ENCODE results near the gene EHBP1L1.

Gene EHBP1L1

GRCh38 chr11:65617136-65617850 is 41.4 kb downstream of the EHBP1L1 start:
- no peak for DNase-seq

GRCh38 chr11:65617990-65618751 is 42.3 kb downstream of the EHBP1L1 start:
- DNase-seq, result no peak

GRCh38 chr11:65618763-65619162 is 42.9 kb downstream of the EHBP1L1 start:
- no peak for DNase-seq

- DNase-seq, result no peak
Measured at GRCh38 chr11:65619281-65619928, 43.6 kb downstream of the EHBP1L1 start.

GRCh38 chr11:65620666-65621065 is 44.8 kb downstream of the EHBP1L1 start:
- DNase-seq, result no peak

- no peak for DNase-seq
Measured at GRCh38 chr11:65621460-65621859, 45.6 kb downstream of the EHBP1L1 start.

- no peak for DNase-seq
Measured at GRCh38 chr11:65622011-65622410, 46.2 kb downstream of the EHBP1L1 start.

- DNase-seq, result no peak
Measured at GRCh38 chr11:65623177-65623576, 47.3 kb downstream of the EHBP1L1 start.

- DNase-seq, result no peak
Measured at GRCh38 chr11:65623852-65624616, 48.2 kb downstream of the EHBP1L1 start.

- DNase-seq, result no peak
Measured at GRCh38 chr11:65624931-65625627, 49.2 kb downstream of the EHBP1L1 start.

- peak in 3 of 5 experiments; percentile 42 to 64 (median 46) for DNase-seq
Measured at GRCh38 chr11:65625628-65626342, 49.9 kb downstream of the EHBP1L1 start.

GRCh38 chr11:65627202-65627601 is 51.3 kb downstream of the EHBP1L1 start:
- DNase-seq, result no peak

- DNase-seq, result no peak
Measured at GRCh38 chr11:65629579-65629978, 53.7 kb downstream of the EHBP1L1 start.

- DNase-seq, result no peak
Measured at GRCh38 chr11:65630215-65630614, 54.4 kb downstream of the EHBP1L1 start.

- DNase-seq, result peak in 1 of 5 experiments; percentile 58
Measured at GRCh38 chr11:65633390-65634108, 57.7 kb downstream of the EHBP1L1 start.

GRCh38 chr11:65634109-65634436 is 58.2 kb downstream of the EHBP1L1 start:
- no peak for DNase-seq

GRCh38 chr11:65634440-65634839 is 58.6 kb downstream of the EHBP1L1 start:
- DNase-seq, result no peak

GRCh38 chr11:65634905-65635731 is 59.3 kb downstream of the EHBP1L1 start:
- DNase-seq, result no peak

- no peak for DNase-seq
Measured at GRCh38 chr11:65636108-65637031, 60.5 kb downstream of the EHBP1L1 start.

Measured in T-helper 2 cell (primary cell).